Measurements from ENCODE around the gene ZFYVE9. TPM values are rescaled to one million over a fixed set of nuclear protein-coding genes. Genes with fewer than 3 reads are reported as not detected.

Gene ZFYVE9
- polyA plus RNA-seq, 3 donors, result 0.09 TPM; not detected in 2

DNA sequence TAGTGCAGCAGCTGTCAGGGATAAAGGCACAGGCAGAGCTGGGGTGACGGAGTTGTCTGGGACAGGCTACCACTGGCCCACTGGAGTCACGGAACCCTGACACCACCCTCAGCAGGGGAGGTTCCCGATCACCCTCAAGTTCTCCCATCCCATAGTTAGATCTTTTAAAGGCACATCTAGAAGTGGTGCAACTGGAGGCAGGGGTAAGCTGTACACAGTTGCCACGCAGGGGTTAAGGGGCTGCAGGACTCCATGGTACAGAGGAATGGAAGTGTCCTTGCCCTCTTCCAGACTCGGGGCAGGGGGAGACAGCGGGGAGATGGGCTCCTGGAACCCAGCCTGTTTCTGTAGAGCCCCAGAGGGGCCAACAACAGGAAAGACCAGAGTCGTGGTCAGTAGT lies 210.8 kb downstream of the ZFYVE9 start:
- Mint-ChIP-seq H3K4me3 (no peak overlapping the region), H3K27ac (peak overlapping the region in 1 of 7 donors; percentile 56), H3K4me1 (no peaks in the 10 kb centered on the region), H3K27me3 (ENCODE audit: low read depth in 3 of 3) (no peaks in the 10 kb centered on the region), H3K9me3 (peaks cover 0 to 2% (median 0%) of the 10 kb centered on the region in 7 donors), H3K36me3 (peaks cover 59 to 75% of the 10 kb centered on the region in 2 donors)
- Histone ChIP-seq H3K9me3 (replicated peaks in 1 of 2; ENCODE audit: control insufficient read depth in 1 of 2, insufficient read depth in 1 of 2, low read length in 2 of 2) (no peaks in the 10 kb centered on the region), H3K36me3 (replicated peaks in 1 of 2; ENCODE audit: control insufficient read depth in 1 of 2, insufficient read depth in 2 of 2, low read length in 2 of 2) (peaks cover 58 to 72% of the 10 kb centered on the region in 2 donors), H3K9ac (ENCODE audit: insufficient read depth, low read length, poor library complexity, severe bottlenecking) (no peak overlapping the region), H4K20me1 (ENCODE audit: insufficient read depth, low read length) (no peaks in the 10 kb centered on the region), H3K4me3 (replicated peaks in 1 of 3; ENCODE audit: low read depth in 2 of 3, low read length in 3 of 3) (no peak overlapping the region), H3K4me2 (replicated peaks; ENCODE audit: extremely low read depth, low read length, poor library complexity, severe bottlenecking) (no peak overlapping the region), H3K4me1 (ENCODE audit: control insufficient read depth in 1 of 2, insufficient read depth in 2 of 2, low read length in 2 of 2) (no peaks in the 10 kb centered on the region), H3K27me3 (ENCODE audit: control insufficient read depth in 2 of 2, insufficient read depth in 2 of 2, low read length in 2 of 2) (no peaks in the 10 kb centered on the region), H3K79me2 (ENCODE audit: insufficient read depth, low read length) (no peaks in the 10 kb centered on the region), H2AFZ (ENCODE audit: insufficient read depth, low read depth, low read length, poor library complexity, severe bottlenecking) (no peak overlapping the region), H3K27ac (ENCODE audit: low read depth in 1 of 2, low read length in 2 of 2) (no peak overlapping the region)
- 92% methylated on average over 4 of the region's 7 CpGs for whole genome bisulfite sequencing (ENCODE audit: insufficient coverage)
- TF ChIP-seq, protein P1, sequence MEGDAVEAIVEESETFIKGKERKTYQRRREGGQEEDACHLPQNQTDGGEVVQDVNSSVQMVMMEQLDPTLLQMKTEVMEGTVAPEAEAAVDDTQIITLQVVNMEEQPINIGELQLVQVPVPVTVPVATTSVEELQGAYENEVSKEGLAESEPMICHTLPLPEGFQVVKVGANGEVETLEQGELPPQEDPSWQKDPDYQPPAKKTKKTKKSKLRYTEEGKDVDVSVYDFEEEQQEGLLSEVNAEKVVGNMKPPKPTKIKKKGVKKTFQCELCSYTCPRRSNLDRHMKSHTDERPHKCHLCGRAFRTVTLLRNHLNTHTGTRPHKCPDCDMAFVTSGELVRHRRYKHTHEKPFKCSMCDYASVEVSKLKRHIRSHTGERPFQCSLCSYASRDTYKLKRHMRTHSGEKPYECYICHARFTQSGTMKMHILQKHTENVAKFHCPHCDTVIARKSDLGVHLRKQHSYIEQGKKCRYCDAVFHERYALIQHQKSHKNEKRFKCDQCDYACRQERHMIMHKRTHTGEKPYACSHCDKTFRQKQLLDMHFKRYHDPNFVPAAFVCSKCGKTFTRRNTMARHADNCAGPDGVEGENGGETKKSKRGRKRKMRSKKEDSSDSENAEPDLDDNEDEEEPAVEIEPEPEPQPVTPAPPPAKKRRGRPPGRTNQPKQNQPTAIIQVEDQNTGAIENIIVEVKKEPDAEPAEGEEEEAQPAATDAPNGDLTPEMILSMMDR (IDR thresholded peaks at IDR 0.05), result no peak
- no peak for DNase-seq
- intact Hi-C loops (cut with micrococcal nuclease), result no loop called here

DNA sequence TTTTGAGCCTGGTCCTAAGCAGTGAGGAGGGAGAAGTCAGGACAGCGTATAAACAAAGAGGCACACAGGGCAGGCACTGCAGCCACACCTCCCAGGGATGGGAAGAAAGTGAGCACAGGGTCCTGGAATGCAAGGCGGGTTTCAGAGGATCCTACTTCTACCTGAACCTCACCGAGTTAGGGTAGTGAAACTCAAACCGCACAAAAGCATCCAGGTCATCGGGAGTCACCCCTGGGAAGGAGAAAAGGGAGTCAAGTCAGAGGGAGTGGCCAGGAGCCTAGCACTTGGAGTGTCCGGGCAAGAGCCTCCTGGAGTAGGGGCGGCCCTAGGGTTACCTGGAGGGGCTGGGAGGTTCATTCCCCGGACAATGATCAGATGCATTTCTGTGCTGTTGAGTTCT lies 213.5 kb downstream of the ZFYVE9 start:
- H2AFZ ChIP-seq (ENCODE audit: insufficient read depth, low read depth, low read length, poor library complexity, severe bottlenecking), result no peak overlapping the region
- H3K4me3 ChIP-seq (replicated peaks in 1 of 3; ENCODE audit: low read depth in 2 of 3, low read length in 3 of 3), result no peak overlapping the region
- no peaks in the 10 kb centered on the region for H3K27me3 Mint-ChIP-seq (ENCODE audit: low read depth in 3 of 3)
- H4K20me1 ChIP-seq (ENCODE audit: insufficient read depth, low read length), result no peaks in the 10 kb centered on the region
- H3K4me3 Mint-ChIP-seq, result no peak overlapping the region
- no peaks in the 10 kb centered on the region for H3K79me2 ChIP-seq (ENCODE audit: insufficient read depth, low read length)
- H3K4me1 Mint-ChIP-seq, result no peaks in the 10 kb centered on the region
- peaks cover 85 to 99% of the 10 kb centered on the region in 2 donors for H3K36me3 ChIP-seq (replicated peaks in 1 of 2; ENCODE audit: control insufficient read depth in 1 of 2, insufficient read depth in 2 of 2, low read length in 2 of 2)
- H3K9me3 Mint-ChIP-seq, result peaks cover 0 to 2% (median 0%) of the 10 kb centered on the region in 7 donors
- H3K4me2 ChIP-seq (replicated peaks; ENCODE audit: extremely low read depth, low read length, poor library complexity, severe bottlenecking), result no peak overlapping the region
- H3K9me3 ChIP-seq (replicated peaks in 1 of 2; ENCODE audit: control insufficient read depth in 1 of 2, insufficient read depth in 1 of 2, low read length in 2 of 2), result no peaks in the 10 kb centered on the region
- TF ChIP-seq, protein P1 (IDR thresholded peaks at IDR 0.05), result no peak
- H3K36me3 Mint-ChIP-seq, result peaks cover 84 to 97% of the 10 kb centered on the region in 2 donors
- H3K9ac ChIP-seq (ENCODE audit: insufficient read depth, low read length, poor library complexity, severe bottlenecking), result no peak overlapping the region
- peak overlapping the region in 2 of 7 donors; percentile 1 to 31 for H3K27ac Mint-ChIP-seq
- no peak overlapping the region for H3K27ac ChIP-seq (ENCODE audit: low read depth in 1 of 2, low read length in 2 of 2)
- no peak for DNase-seq
- WGBS (ENCODE audit: insufficient coverage), result 93% methylated on average over 7 of the region's 8 CpGs
- no peaks in the 10 kb centered on the region for H3K4me1 ChIP-seq (ENCODE audit: control insufficient read depth in 1 of 2, insufficient read depth in 2 of 2, low read length in 2 of 2)
- no peaks in the 10 kb centered on the region for H3K27me3 ChIP-seq (ENCODE audit: control insufficient read depth in 2 of 2, insufficient read depth in 2 of 2, low read length in 2 of 2)
- intact Hi-C loops (cut with micrococcal nuclease), result no loop called here
